GM12878 (cell line): ENCODE data around the gene KLK5. TPM values are rescaled to one million over a fixed set of nuclear protein-coding genes. Genes with fewer than 3 reads are reported as not detected.

ENCODE experiments used
- ATAC-seq: fragments of 200-7000 bp; cut with Tn5 transposase; 3 replicates; pipeline ENCODE4 v1.9.1; 2020; ENCODE audit warnings: mild to moderate bottlenecking, moderate library complexity
- BruUV-seq: library from RNA; stranded (reverse); fragments of 400-500 nt; replicated peaks from 2 replicates; lab custom pipeline; 2021; lab: Mats Ljungman, UMichigan
- CTCF ChIA-PET: fragments of 300-600 bp; sonication (Branson Sonifier 250); formaldehyde crosslinking; extraction: SDS; loops from one replicate; lab custom pipeline; 2021; ENCODE audit warnings: inconsistent platforms; lab: Yijun Ruan, JAX
- POLR2A ChIA-PET: fragments of 350-600 bp; formaldehyde crosslinking; extraction: SDS; loops from one replicate; lab custom pipeline; 2021; ENCODE audit warnings: inconsistent platforms; lab: Charles Lee
- RAD21 ChIA-PET: fragments of 300-600 bp; sonication (Branson Sonifier 250); formaldehyde crosslinking; loops from one replicate; lab custom pipeline; 2023; ENCODE audit warnings: antibody characterized with exemption; ENCODE audit not compliant: unreplicated experiment; lab: Charles Lee
- SMC1A ChIA-PET: fragments of 300-600 bp; sonication (Branson Sonifier 250); formaldehyde crosslinking; loops from one replicate; lab custom pipeline; 2023; ENCODE audit not compliant: unreplicated experiment, uncharacterized antibody; lab: Charles Lee
- DNase-seq: peaks from one replicate; pipeline ENCODE4 v3.0.0-alpha.2; 2011; ENCODE audit warnings: low read depth, low spot score
- FAIRE-seq: peaks from 3 replicates; lab custom pipeline; 2011; peaks lifted over from hg19 to GRCh38; lab: Jason Lieb, UNC
- H2AFZ ChIP-seq: 2 replicates; pipeline ENCODE4 v1.6.0; 2011; ENCODE audit warnings: low read depth, low read length, control low read depth; ENCODE audit not compliant: control insufficient read depth
- H3K27ac ChIP-seq: 2 replicates; pipeline ENCODE4 v1.5.1; 2011; ENCODE audit warnings: control low read depth; ENCODE audit not compliant: control insufficient read depth, insufficient read depth
- H3K27me3 ChIP-seq, 2 experiments: replicated peaks in 1 of 2; 2 replicates each; pipeline versions ENCODE4 v1.6.0 to v1.6.1; 2011; ENCODE audit warnings: low read length in 1 of 2; ENCODE audit not compliant: control insufficient read depth in 2 of 2, insufficient read depth in 2 of 2
- H3K36me3 ChIP-seq, 2 experiments: 2 replicates each; pipeline ENCODE4 v1.5.1; 2011; ENCODE audit warnings: low read length in 1 of 2; ENCODE audit not compliant: control insufficient read depth in 2 of 2, insufficient read depth in 2 of 2
- H3K4me1 ChIP-seq: 2 replicates; pipeline ENCODE4 v1.6.1; 2011; ENCODE audit warnings: mild to moderate bottlenecking, low read length, moderate library complexity, mixed read lengths; ENCODE audit not compliant: control insufficient read depth, insufficient read depth
- H3K4me2 ChIP-seq: 2 replicates; pipeline ENCODE4 v1.6.0; 2011; ENCODE audit warnings: control low read depth; ENCODE audit not compliant: control insufficient read depth, insufficient read depth
- H3K4me3 ChIP-seq: fragments of 200-600 bp; sonication (generic); 2 replicates; pipeline ENCODE4 v1.5.1; 2016
- H3K79me2 ChIP-seq: 2 replicates; pipeline ENCODE4 v1.6.0; 2011; ENCODE audit warnings: low read length; ENCODE audit not compliant: control insufficient read depth, insufficient read depth
- H3K9ac ChIP-seq: 2 replicates; pipeline ENCODE4 v1.8.0; 2011; ENCODE audit warnings: low read length, control low read depth, mixed read lengths; ENCODE audit not compliant: control insufficient read depth, insufficient read depth
- H3K9me3 ChIP-seq: replicated peaks from 3 replicates; pipeline ENCODE4 v1.5.1; 2011; ENCODE audit warnings: mild to moderate bottlenecking, low read length; ENCODE audit not compliant: control insufficient read depth, insufficient read depth
- H4K20me1 ChIP-seq: 2 replicates; pipeline ENCODE4 v1.6.0; 2011; ENCODE audit not compliant: control insufficient read depth, insufficient read depth
- BMI1 ChIP-seq: fragments of 450-650 bp; IDR thresholded peaks from 2 replicates; pipeline ENCODE4 v1.6.1; 2016; ENCODE audit warnings: mild to moderate bottlenecking, moderate library complexity, borderline replicate concordance
- RAD21 ChIP-seq: IDR thresholded peaks from 2 replicates; pipeline ENCODE4 v1.6.1; 2011; ENCODE audit warnings: mild to moderate bottlenecking, low read depth, low read length, moderate library complexity; ENCODE audit not compliant: insufficient read depth
- SUPT20H ChIP-seq: IDR thresholded peaks from 2 replicates; pipeline ENCODE4 v1.6.1; 2011; ENCODE audit warnings: low read depth, mild to moderate bottlenecking, low read length, moderate library complexity, borderline replicate concordance; ENCODE audit not compliant: control insufficient read depth
- ZBTB40 ChIP-seq: fragments of 450-650 bp; IDR thresholded peaks from 2 replicates; pipeline ENCODE4 v1.6.1; 2016; ENCODE audit warnings: mild to moderate bottlenecking, moderate library complexity, borderline replicate concordance
- WGBS: methylation state at CpG from one replicate; pipeline ENCODE4 v1.1.6; 2016; ENCODE audit warnings: low lambda C conversion rate; ENCODE audit not compliant: insufficient replicate concordance, insufficient coverage; ENCODE audit errors: missing lambda C conversion rate; 5-methylcytosine and 5-hydroxymethylcytosine counted together
- in situ Hi-C: fragments of 300-500 bp; cut with MboI; formaldehyde crosslinking; loops from 9 replicates; pipeline ENCODE4 v1.14.3; 2018; ENCODE audit warnings: mixed read lengths
- intact Hi-C: fragments of 100-400 bp; cut with micrococcal nuclease; formaldehyde crosslinking; loops from one replicate; pipeline ENCODE4 v1.14.2; 2022; ENCODE audit not compliant: unreplicated experiment
- polyA plus RNA-seq, 11 experiments: library from polyadenylated mRNA; depleted of rRNA in 4 of 11; unstranded in 6 of 11; stranded (reverse) in 5 of 11; fragments of >200 nt; fragmentation: Nextera tagmentation in 4 of 11; fragmentation: Illumina TruSeq in 1 of 11; extraction: Ambion mirVana in 4 of 11; extraction: Trizol in 1 of 11; gene quantifications; 1 replicate in 1 of 11; 2 replicates in 10 of 11; pipeline versions ENCODE4 v1.2.1 to v1.2.3, GENCODE V29; 2011 to 2016; ENCODE audit warnings: inconsistent platforms in 2 of 11, missing spikeins in 2 of 11, low read depth in 1 of 11
- total RNA-seq, 4 experiments: library from RNA; depleted of rRNA in 3 of 4; stranded (reverse); fragments of >200 nt in 3 of 4; fragmentation: Illumina TruSeq in 1 of 4; extraction: Trizol in 1 of 4; gene quantifications; 2 replicates each; pipeline versions ENCODE4 v1.2.1 to v1.2.3, GENCODE V29; 2013 to 2021

Gene KLK5
- total and polyA plus RNA-seq, 10 of the 15 experiments (the other 5 are each of a cell fraction or from before 2014, with no cell fraction given), result 0.16 TPM; not detected in 9

GRCh38 chr19:50925734-50926133, 27.1 kb downstream of the KLK5 start:
- RAD21 ChIA-PET, result no interaction called here

More at GRCh38 chr19:50925734-50926133, 27.1 kb downstream of the KLK5 start:
- 67% methylated on average over 2 of the region's 2 CpGs for WGBS
- TF ChIP-seq BMI1 (no peak), SUPT20H (no peak), RAD21 (no peak), ZBTB40 (peak; percentile 59)
- no peaks in the 10 kb centered on the region for H4K20me1 ChIP-seq
- ChIA-PET CTCF (interaction anchor here (0.8 to 2.1 kb wide), 3 partner anchors 8 to 133 kb away, joined by 3 to 11 read pairs (median 6); no protein-coding TSS in a partner anchor), POLR2A (no interaction called here), SMC1A (interaction anchor here (0.8 to 1.0 kb wide), 2 partner anchors 13 to 256 kb away, joined by 3 read pairs; no protein-coding TSS in a partner anchor)
- FAIRE-seq, result no peak
- no peak overlapping the region for H3K9ac ChIP-seq
- no TSS peak for BruUV-seq
- H3K27me3 ChIP-seq, result no peaks in the 10 kb centered on the region
- H3K4me3 ChIP-seq, result no peak overlapping the region
- no peaks in the 10 kb centered on the region for H3K9me3 ChIP-seq
- ATAC-seq, result no peak
- no peak overlapping the region for H3K27ac ChIP-seq
- in situ Hi-C loops, result loop anchor here (10.0 kb wide), 1 partner anchor 391 kb away; no protein-coding TSS in a partner anchor
- H3K79me2 ChIP-seq, result no peaks in the 10 kb centered on the region
- intact Hi-C loops, result no loop called here
- no peaks in the 10 kb centered on the region for H3K36me3 ChIP-seq
- no peak overlapping the region for H2AFZ ChIP-seq
- H3K4me2 ChIP-seq, result no peak overlapping the region
- no peak for DNase-seq
- no peaks in the 10 kb centered on the region for H3K4me1 ChIP-seq
